HG03045 (cell line): ENCODE data around the gene GFOD2.

Experiments
- ATAC-seq: cut with Tn5 transposase; IDR thresholded peaks from one replicate; pipeline ENCODE4 v1.9.1; 2021; ENCODE audit warnings: mild to moderate bottlenecking, moderate library complexity; ENCODE audit not compliant: unreplicated experiment

The GFOD2 gene

GRCh38 chr16:67647681-67648080 lies 71.4 kb downstream of the GFOD2 start:
- no peak for ATAC-seq

- ATAC-seq: no peak
These were observed 71.9 kb downstream of the GFOD2 start for GRCh38 chr16:67647111-67647651.

DNA sequence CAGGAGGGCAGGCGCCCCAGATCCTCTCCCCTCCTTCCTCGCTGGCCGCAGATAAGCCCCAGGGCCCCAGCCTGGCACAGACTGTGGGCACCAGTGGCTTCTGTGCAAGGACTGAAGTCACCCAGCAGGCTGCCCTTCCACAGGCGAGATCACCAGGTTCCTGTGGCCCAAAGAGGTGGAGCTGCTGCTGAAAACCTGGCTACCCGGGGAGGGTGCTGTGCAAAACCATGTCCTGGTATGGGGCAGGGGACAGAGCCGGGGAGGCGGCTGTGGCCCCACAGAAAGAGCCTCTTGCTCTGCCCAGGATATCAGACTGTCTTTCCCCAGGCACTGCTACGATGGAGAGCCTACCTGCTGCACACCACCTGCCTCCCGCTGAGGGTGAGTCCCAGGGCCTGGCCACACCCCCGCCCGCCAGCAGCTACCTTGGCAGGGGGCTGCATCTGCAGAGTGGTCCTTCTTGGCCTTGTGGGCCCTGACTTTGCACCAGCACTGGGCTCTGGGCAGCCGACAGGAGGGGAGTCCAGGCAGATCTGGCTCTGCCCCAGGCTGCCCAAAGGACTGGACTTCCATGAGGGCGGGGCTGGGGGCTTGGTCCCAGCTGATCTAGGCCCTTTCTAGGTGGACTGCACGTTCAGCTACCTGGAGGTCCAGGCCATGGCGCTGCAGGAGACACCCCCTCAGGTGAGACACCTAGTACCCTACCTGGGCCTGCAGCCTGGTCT lies 73.6 kb downstream of the GFOD2 start:
- ATAC-seq: peak; percentile 9

DNA sequence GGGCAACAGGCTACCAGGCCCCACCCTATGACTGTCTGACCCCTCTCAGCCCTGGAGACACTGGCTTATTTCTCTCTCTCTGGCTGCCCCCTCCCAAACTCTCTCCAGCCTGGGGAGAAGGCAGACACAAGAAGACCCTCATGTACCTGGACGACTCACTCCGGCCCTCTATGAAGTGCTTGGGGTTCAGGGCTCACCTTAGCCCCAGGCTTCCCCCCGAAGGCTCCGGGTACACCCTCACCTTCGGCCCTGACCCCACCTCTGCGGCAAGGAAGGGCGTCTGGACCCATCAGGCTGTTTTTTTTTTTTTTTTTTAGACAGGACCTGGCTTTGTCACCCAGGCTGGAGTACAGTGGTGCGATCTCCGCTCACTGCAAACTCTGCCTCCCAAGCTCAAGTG lies 75.1 kb downstream of the GFOD2 start:
- no peak for ATAC-seq

DNA sequence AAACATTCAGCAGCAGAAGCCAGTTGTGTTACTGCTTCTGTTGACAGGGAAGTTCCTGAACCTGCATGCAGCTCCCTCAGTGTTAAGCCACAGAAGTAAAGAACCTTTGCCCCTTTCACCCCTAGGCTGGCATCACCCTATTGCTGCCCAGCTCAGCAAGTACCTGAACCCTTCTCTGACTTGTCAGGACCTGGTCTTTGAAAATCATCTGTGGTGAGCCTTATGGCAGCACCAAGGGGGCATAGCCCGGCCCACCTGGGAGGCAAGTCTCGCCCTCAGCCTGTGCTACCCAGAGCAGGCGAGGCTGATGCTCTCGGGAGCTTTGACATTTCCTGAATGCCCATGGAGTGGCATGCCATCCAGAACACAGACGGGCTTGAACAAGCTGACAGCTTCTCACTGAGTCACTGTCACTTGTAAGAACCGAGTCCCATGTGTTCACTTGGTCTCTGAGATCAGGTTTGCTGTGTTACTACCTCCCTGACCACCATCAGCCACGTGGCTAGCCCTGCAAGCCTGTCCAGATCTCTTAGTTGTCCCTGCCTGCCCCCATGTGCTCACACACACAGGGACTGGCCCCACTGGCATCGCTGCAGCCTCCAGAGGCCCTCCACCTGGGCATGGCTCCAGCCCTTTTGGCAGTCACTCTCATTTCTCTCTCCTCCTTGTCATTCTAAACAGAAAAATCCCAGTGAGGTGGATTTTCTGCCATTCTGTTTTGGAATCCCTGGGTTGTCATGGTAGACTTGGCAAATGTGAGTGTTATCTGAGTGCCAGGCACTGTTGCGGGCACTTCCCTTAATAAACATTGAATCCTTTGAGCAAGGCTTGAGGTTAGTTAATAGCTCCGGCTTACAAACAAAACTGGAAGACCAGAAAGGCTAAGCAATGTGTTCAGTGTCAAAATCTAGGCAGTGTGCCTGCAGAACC lies 77.1 kb downstream of the GFOD2 start:
- ATAC-seq: no peak

DNA sequence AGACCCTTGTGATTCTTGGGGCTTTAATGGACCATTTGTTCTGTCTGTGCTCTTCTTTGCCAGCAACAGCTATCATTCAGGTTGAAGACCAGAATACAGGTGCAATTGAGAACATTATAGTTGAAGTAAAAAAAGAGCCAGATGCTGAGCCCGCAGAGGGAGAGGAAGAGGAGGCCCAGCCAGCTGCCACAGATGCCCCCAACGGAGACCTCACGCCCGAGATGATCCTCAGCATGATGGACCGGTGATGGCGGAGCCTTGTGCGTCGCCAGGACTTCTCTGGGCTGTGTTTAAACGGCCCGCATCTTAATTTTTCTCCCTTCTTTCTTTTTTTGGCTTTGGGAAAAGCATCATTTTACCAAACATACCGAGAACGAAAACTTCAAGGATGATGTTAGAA lies 81.5 kb downstream of the GFOD2 start:
- no peak for ATAC-seq

- ATAC-seq: no peak
These were observed 82.4 kb downstream of the GFOD2 start for GRCh38 chr16:67636713-67637112.

DNA sequence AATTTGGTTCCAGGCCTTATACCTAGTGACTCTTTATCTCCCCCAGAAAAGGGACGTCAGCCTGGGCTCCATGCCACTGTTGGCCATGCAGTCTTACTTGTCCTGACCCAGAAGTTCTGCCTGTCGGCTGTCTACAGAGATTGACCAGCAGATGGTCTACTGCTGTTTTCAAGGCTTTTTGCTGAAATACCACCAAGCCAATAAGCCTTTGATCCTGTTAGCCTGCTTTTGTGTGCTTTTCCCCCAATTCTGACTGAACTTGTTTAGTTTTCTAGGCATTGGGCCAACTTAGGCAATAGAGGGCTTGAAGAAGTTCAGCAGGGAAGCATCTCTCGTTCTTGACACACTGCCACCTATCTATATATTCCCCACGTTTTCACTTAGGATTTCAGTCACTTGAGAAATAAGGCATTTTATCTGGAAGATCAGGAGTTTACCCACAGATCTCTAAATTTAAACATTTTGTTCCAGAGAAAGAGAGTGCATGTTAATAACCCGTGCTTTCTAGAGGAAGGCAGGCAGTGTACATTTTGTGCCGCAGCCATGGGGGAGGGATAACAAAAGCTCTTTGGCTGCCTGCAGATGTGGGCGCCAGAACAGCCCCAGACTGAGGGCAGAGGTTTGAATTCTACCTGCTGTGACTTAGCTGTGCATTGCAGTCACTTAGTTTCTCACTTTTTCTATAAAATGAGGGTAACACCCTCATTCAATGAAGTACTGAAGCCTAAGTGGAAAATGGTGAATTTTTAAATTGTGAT lies 86.5 kb downstream of the GFOD2 start:
- no peak for ATAC-seq

GRCh38 chr16:67628216-67628615 lies 90.9 kb downstream of the GFOD2 start:
- no peak for ATAC-seq
